HG02870 (cell line): Measurements from ENCODE around the gene SNTN.
"Not testable (repeated sequence)": the region's sequence is repeated elsewhere in the genome, so short reads cannot be mapped to it uniquely, and the experiment has no call there.

Experiments
- ATAC-seq: cut with Tn5 transposase; IDR thresholded peaks from one replicate; pipeline ENCODE4 v1.9.1; 2021; ENCODE audit warnings: mild to moderate bottlenecking, moderate library complexity; ENCODE audit not compliant: unreplicated experiment

SNTN gene

DNA sequence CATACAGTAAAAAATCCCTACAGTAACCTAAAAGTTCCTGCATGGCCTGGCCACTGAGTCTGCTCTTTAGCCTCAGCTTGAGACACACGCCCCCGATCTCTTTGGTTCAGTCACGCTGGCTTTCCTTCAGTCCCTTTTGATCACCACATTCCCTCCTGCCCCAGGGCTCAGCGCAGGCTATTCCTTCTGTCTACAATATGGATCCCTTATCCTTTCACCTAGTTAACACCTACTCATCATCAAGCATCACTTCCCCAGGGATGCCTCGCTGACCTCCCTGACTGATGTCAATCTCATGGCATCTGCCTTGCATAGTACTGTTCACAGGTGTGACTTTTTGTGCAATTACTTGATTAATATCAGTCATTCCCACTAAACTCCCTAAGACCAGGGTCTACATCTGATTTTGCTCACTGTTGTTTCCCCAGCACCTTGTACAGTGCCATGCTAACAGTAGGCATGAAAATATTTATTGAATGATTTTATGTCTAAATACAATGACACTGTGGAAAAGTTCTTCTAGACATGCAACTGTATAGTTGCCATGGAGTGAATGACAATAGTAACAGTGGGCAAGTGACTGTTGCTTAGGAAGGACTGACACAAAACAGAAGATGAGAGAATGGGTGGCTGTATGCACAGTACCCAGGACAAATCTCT is at the start of gene SNTN:
Gene SNTN (plus strand): TSS at position 610 of the 660 bp plus-strand sequence. CDS start 13 bp downstream, at position 623.
- ATAC-seq = no peak

GRCh38 chr3:63607716-63608115 is 44.8 kb upstream of the SNTN start:
- no peak for ATAC-seq

DNA sequence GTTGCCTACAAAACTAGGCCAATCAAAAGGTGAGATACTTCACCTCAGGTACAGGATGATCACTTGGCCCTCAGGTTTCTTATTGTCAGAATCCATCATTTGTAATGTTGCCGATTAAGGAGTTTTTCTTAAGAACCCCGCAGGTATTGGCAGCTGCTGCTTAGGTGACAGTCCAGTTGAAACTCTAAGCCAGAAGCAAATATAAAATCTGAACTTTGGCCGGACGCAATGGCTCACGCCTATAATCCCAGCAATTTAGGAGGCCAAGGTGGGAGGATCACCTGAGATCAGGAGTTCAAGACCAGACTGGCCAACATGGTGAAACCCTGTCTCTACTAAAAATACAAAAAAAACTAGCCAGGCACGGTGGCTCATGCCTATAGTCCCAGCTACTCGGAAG is 43.1 kb upstream of the SNTN start:
- ATAC-seq = no peak

GRCh38 chr3:63609834-63610233 is 42.6 kb upstream of the SNTN start:
- no peak for ATAC-seq

DNA sequence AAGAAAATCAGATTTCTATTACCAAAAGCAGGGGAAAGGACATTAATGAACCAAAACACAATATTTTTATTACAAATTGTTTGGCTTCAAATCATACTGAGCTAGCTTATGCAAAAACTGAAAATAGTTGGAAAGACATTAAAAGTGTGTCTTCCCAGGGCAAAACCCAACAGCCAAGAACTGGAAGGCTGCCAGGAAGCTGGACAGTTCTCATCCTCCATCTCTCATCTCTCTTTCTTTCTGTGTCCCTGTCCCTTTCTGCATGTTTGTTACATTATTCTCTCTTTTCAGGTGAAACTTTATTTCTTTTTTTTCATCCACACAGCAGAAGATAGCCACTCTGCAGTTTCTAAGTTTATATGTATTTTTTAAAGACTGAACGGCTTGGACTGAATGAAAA is 41.1 kb upstream of the SNTN start:
- no peak for ATAC-seq

DNA sequence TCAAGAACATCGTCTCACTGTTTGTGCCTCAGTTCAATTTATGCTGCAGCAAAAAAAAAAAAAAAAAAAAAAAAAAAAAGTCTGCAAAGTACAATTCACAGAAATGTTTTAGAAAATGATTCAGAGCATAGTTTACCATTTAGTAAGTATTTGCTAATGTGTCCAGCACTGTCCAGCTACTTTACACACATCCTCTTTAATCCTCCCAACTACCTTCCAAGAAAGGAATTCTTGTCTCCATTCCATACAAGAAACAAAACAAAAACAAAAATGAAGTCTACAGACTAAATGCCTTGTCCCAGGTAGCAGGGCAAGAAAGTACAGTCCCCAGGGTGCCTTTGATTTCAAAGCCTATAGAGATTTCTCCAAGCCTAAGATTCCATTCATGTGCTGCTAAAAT is 38.9 kb upstream of the SNTN start:
- ATAC-seq = no peak

DNA sequence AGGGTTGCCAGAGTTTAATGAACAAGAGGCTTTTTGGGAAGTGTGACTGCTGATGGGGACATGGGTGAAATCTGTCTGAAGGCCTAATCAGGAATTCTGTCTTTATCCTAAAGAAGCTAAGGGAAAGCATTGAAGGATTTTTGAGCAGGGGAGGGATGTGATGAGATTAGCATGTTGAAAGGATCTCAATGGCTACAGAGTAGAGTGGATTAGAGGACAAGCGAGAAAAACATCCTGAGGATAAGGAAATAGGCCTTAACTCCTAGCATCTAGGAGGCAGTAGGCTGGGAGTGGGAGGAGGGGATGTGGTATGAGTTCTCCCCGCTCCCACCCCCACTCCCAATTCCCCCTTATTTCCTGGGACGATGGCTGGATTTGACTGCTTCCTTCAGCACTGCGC is 35.1 kb upstream of the SNTN start:
- ATAC-seq = no peak

- ATAC-seq = no peak
Measured at GRCh38 chr3:63624941-63625560, 27.4 kb upstream of the SNTN start.

GRCh38 chr3:63631670-63632069 is 20.8 kb upstream of the SNTN start:
- ATAC-seq = no peak

DNA sequence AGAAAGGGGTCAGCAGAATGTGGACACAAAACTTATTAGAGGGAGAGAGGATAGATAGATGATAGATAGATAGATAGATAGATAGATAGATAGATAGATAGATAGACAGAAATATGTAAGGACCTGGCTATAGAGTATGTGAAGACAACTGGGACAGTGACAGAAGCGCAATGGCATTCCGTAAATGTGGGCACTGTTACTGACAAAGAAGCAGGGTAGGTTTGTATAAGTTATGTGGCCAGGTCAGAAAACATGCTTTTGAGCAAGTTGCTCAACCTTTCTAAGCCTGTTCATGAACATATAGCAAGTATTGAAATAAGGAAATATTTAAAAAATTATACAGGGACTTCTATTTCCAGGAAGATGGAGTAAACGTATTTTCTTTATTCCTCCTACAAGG is 17.3 kb upstream of the SNTN start:
- no peak for ATAC-seq

DNA sequence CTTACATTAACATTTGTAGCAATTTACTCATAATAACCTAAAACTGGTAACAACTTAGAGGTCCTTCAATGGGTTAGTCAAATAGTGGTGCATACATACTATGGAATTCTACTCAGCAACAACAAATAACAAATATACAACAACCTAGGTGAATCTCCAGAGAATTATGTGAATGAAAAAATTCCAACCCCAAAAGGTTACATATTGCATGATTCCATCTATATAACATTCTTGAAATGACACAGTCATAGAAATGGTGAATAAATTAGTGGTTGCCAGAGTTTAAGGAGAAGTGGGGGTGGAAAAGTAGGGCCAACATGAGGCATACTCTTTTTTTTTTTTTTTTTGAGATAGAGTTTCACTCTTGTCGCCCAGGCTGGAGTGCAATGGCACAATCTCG is 12.7 kb upstream of the SNTN start:
- no peak for ATAC-seq

DNA sequence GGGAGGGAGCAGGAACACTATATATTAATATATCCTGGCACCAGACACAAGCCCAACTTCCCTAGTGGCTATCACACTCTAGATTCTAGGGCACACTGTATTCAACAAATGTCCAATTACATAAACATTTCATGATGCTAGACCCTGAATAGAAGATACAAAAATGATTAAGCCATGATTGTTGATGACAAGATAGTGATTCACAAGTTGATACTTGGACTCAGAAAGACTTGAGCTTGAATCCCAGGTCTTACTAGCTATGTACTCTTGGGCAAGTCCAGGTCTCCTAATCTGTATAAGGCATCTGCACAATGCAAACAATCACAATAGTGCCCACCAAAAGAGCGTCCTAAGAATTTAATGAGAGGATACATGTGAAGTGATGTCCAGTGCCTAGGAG is 10.0 kb upstream of the SNTN start:
- ATAC-seq = no peak

DNA sequence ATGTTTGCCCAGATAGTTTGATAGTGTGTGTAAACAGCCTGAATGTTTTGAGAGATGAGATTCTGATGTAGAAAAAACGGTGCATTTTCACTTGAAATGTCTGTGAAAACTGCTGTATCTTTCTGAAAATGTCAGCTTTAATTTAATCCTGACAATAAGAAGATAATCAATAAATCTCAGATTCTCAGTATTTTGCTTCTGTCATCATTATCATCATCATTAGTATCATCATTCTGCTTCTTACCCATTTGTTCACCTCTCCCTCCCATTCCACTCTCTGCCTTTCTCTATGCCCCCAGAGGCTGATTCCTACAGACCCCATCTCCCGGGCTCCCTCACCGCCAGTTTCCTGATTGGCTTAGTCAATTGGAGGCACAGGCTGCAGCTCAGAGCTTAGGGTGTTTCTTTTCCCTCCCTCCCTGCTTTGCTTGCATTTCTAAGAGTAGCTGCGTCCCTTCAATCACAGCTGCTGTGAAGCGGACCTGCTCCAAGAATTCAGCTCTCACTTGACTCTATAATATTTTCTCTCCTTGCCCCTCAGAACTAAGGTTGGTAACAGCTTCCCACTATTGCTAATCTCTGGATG is 8.2 kb upstream of the SNTN start:
- no peak for ATAC-seq

DNA sequence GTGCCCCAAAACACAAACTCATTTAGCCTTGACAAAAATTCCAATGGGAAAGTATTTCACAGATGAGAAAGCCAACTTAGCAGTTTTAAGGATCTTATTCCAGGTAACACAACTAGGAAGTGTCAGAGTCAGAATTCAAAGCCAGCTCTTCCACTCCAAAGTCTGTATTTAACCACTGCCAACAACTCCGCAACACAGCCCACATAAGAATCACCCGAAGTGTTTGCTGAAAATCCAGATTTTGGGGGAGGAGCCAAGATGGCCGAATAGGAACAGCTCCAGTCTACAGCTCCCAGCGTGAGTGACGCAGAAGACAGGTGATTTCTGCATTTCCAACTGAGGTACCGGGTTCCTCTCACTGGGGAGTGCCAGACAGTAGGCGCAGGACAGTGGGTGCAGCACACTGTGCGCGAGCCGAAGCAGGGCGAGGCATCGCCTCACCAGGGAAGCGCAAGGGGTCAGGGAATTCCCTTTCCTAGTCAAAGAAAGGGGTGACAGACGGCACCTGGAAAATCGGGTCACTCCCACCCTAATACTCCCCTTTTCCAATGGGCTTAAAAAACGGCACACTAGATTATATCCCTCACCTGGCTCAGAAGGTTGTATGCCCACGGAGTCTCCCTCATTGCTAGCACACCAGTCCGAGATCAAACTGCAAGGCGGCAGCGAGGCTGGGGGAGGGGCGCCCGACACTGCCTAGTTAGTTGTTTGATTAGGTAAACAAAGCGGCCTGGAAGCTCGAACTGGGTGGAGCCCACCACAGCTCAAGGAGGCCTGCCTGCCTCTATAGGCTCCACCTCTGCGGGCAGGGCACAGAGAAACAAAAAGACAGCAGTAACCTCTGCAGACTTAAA is 7.3 kb upstream of the SNTN start:
- not testable (repeated sequence) for ATAC-seq

DNA sequence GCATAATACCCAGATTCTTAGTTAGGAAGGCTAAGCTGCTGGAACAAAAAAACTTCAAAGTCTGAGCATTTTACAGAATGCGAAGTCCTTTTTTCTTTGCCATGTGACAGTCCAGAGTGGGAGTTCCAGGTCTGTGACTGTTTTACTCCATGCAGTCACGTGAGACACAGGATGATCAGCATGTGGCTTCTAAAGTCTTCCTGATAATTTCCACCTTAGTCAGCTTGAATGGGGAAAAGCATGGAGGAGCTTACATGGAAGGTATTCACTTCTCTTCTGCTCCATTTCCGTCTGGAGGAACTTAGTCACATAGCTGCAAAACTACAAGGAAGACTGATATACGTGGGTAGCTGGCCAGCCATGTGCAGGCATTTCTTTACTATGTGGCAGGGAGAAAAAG is 1.7 kb downstream of the SNTN start:
- ATAC-seq = no peak

DNA sequence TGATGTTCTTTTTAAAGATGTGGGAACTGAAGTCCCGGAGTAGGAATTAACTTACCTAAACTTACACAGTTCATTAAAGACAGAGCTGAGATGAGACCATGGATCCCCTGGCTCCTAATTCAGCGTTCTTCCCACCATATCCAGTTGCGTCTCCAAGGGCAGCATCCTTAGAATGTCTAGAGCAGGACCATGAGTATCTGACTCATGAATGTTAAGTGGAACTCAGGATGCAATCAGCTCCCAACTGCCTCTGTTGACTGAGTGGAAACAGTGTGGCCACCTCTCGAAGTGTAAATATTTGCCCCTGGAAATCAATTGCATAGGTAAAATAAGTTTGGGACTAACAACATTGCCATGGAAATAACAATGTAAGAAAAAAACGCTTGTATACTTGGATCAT is 2.5 kb downstream of the SNTN start:
- no peak for ATAC-seq

DNA sequence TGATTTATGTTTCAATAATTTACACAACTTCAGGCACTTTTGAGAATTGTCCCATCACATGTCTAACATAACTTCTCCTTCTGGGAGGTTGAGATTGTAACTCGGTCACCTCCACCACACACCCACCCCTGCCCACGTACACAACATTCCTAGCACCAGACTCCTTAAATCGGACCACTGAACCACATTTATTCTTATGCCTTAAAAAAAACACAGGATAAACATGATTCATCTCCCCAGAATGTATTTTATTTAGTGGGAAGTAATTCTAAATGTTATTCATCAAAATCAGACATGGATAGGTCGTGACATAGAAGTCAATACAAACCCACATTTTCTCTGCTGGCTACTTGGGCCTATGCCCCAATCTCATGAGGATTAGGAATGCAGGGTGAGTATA is 3.0 kb downstream of the SNTN start:
- ATAC-seq = no peak

GRCh38 chr3:63656786-63657185 is 4.3 kb downstream of the SNTN start:
- ATAC-seq = no peak

DNA sequence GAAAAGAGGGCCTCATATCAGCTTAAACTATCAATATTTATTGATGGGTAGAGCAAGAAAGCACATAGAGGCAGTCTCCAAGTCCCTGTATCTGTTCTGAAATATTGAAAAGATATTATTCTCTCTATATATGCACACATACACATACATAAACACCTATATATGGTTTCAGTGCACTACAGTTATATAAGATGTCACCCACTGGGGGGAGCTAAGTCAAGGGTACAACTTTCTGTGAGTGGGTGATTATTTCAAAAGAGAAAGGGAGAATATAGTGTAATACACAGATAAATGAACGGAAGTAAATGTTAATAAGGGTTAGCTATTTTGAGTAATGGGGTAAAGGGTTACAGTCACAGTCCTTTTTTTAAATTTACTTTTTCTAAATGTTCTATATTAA is 8.8 kb downstream of the SNTN start:
- no peak for ATAC-seq

DNA sequence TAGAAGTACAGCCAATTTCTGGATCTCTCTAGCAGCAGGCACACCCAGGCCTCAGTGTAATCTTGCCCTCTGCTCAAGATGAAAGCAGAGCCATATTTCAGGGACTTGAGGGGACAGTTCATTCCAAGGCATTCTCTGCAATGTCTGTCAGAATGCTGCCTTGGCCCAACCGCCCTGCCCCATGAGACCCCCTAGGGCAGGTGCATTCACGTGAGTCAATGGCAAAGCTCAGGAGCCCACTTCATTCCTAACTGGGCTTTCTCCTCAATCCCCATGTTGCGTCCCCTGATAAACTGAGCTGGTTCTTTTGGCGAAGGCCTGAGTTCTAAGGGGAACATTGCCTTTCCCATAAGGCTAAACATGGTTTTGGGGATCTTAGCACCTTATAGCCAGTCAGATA is 9.5 kb downstream of the SNTN start:
- ATAC-seq = no peak

DNA sequence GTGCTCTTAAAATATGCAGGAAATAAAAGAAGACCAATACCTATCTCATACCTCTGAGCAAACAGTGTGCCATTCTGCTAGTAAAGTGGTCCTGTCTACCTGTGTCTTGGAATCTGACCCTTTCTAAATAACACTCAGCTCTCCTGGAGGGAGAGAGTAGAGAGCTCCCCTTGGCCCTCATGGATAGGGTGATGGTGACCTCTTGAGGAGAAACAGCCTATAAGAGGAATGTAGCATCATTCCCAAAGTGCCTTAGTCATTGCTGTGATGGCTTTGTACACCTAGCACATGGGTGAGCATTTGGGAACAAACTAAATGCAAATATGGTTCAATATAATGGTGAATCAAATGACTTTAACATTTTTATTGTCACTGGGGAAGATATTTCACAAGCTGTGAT is 10.0 kb downstream of the SNTN start:
- ATAC-seq = no peak

GRCh38 chr3:63670544-63670943 is 18.1 kb downstream of the SNTN start:
- no peak for ATAC-seq
